Muscle of leg (tissue), 11 donors: ENCODE measurements around the gene MAGI1. TPM values are rescaled to one million over a fixed set of nuclear protein-coding genes. Genes with fewer than 3 reads are reported as not detected.

Source experiments
- DNase-seq: peaks from one replicate; pipeline ENCODE4 v3.0.0; 2013
- H3K27ac ChIP-seq: one replicate; pipeline ENCODE4 v1.5.1; 2013; ENCODE audit warnings: mild to moderate bottlenecking, low read length, control low read depth
- H3K27me3 ChIP-seq: one replicate; pipeline ENCODE4 v1.6.1; 2013; ENCODE audit warnings: low read length; ENCODE audit not compliant: control insufficient read depth, insufficient read depth
- H3K36me3 ChIP-seq: one replicate; pipeline ENCODE4 v1.6.1; 2013; ENCODE audit warnings: low read length; ENCODE audit not compliant: control insufficient read depth, insufficient read depth
- H3K4me1 ChIP-seq: one replicate; pipeline ENCODE4 v1.6.1; 2013; ENCODE audit warnings: low read length; ENCODE audit not compliant: control insufficient read depth, insufficient read depth
- H3K4me3 ChIP-seq: one replicate; pipeline ENCODE4 v1.5.1; 2013; ENCODE audit warnings: low read length, control low read depth
- H3K9me3 ChIP-seq: replicated peaks from 2 replicates; pipeline ENCODE4 v1.6.1; 2013; ENCODE audit warnings: low read depth, low read length; ENCODE audit not compliant: control insufficient read depth
- WGBS: methylation state at CpG from one replicate; pipeline ENCODE4 v1.1.5; 2013; ENCODE audit warnings: missing lambda C conversion rate; ENCODE audit not compliant: insufficient coverage; 5-methylcytosine and 5-hydroxymethylcytosine counted together
- polyA plus RNA-seq, 8 donors: library from polyadenylated mRNA; unstranded; fragments of 120-200 nt; gene quantifications; one replicate each; pipeline versions ENCODE4 v1.2.1 to v1.2.3, GENCODE V29; 2013; ENCODE audit warnings: inconsistent platforms in 1 of 8, low replicate concordance in 1 of 8; ENCODE audit not compliant: insufficient read length in 8 of 8, insufficient read depth in 1 of 8
- total RNA-seq: library from RNA; stranded (reverse); fragments of 120-200 nt; gene quantifications from one replicate; pipeline ENCODE4 v1.2.4, GENCODE V29; 2013

The MAGI1 gene
- total and polyA plus RNA-seq, 9 donors = 10.0 to 16.8 (median 12.0) TPM

GRCh38 chr3:65561617-65562016 lies 477.1 kb downstream of the MAGI1 start:
- WGBS = no CpG with 5 or more reads among the region's 3 CpGs
- DNase-seq = no peak
- Histone ChIP-seq H3K9me3 (no peaks in the 10 kb centered on the region), H3K4me1 (no peaks in the 10 kb centered on the region), H3K36me3 (no peaks in the 10 kb centered on the region), H3K27me3 (no peaks in the 10 kb centered on the region), H3K27ac (no peak overlapping the region), H3K4me3 (no peak overlapping the region)

GRCh38 chr3:65560901-65561300 lies 477.8 kb downstream of the MAGI1 start:
- WGBS = 83% methylated on average over 1 of the region's 4 CpGs
- no peak for DNase-seq
- no peaks in the 10 kb centered on the region for H3K36me3 ChIP-seq
- H3K27ac ChIP-seq = no peak overlapping the region
- no peaks in the 10 kb centered on the region for H3K9me3 ChIP-seq
- H3K4me1 ChIP-seq = no peaks in the 10 kb centered on the region
- no peaks in the 10 kb centered on the region for H3K27me3 ChIP-seq
- H3K4me3 ChIP-seq = no peak overlapping the region

- H3K4me3 ChIP-seq = no peak overlapping the region
- H3K9me3 ChIP-seq = no peaks in the 10 kb centered on the region
- DNase-seq = no peak
- H3K27ac ChIP-seq = no peak overlapping the region
- no CpG with 5 or more reads among the region's 5 CpGs for WGBS
- no peaks in the 10 kb centered on the region for H3K36me3 ChIP-seq
- no peaks in the 10 kb centered on the region for H3K27me3 ChIP-seq
- no peaks in the 10 kb centered on the region for H3K4me1 ChIP-seq
Observed at GRCh38 chr3:65560133-65560532, 478.6 kb downstream of the MAGI1 start.

GRCh38 chr3:65559643-65560042 lies 479.1 kb downstream of the MAGI1 start:
- H3K27me3 ChIP-seq = no peaks in the 10 kb centered on the region
- no peaks in the 10 kb centered on the region for H3K4me1 ChIP-seq
- WGBS = 91% methylated on average over 4 of the region's 10 CpGs
- H3K36me3 ChIP-seq = no peaks in the 10 kb centered on the region
- no peak overlapping the region for H3K27ac ChIP-seq
- H3K4me3 ChIP-seq = no peak overlapping the region
- no peaks in the 10 kb centered on the region for H3K9me3 ChIP-seq
- DNase-seq = no peak

- no CpG with 5 or more reads among the region's 1 CpG for WGBS
- Histone ChIP-seq H3K27me3 (no peaks in the 10 kb centered on the region), H3K4me1 (no peaks in the 10 kb centered on the region)
Observed at GRCh38 chr3:65558826-65559225, 479.9 kb downstream of the MAGI1 start.

GRCh38 chr3:65557899-65558564 lies 480.7 kb downstream of the MAGI1 start:
- no peak for DNase-seq
- Histone ChIP-seq H3K4me3 (no peak overlapping the region), H3K27ac (no peak overlapping the region), H3K36me3 (no peaks in the 10 kb centered on the region), H3K9me3 (no peaks in the 10 kb centered on the region), H3K27me3 (no peaks in the 10 kb centered on the region), H3K4me1 (no peaks in the 10 kb centered on the region)
- 60% methylated on average over 1 of the region's 6 CpGs for WGBS

More at GRCh38 chr3:65558826-65559225, 479.9 kb downstream of the MAGI1 start:
- no peaks in the 10 kb centered on the region for H3K36me3 ChIP-seq
- no peak overlapping the region for H3K4me3 ChIP-seq
- no peak overlapping the region for H3K27ac ChIP-seq
- H3K9me3 ChIP-seq = no peaks in the 10 kb centered on the region
- no peak for DNase-seq

GRCh38 chr3:65556934-65557577 lies 481.7 kb downstream of the MAGI1 start:
- H3K27ac ChIP-seq = no peak overlapping the region
- 59% methylated on average over 3 of the region's 5 CpGs for WGBS

GRCh38 chr3:65552434-65552833 lies 486.3 kb downstream of the MAGI1 start:
- Histone ChIP-seq H3K36me3 (no peaks in the 10 kb centered on the region), H3K4me1 (peaks cover 9% of the 10 kb centered on the region), H3K4me3 (no peak overlapping the region), H3K27ac (no peak overlapping the region), H3K27me3 (peaks cover 4% of the 10 kb centered on the region), H3K9me3 (no peaks in the 10 kb centered on the region)
- DNase-seq = no peak
- no CpG with 5 or more reads among the region's 1 CpG for WGBS

More at GRCh38 chr3:65556934-65557577, 481.7 kb downstream of the MAGI1 start:
- Histone ChIP-seq H3K9me3 (no peaks in the 10 kb centered on the region), H3K36me3 (no peaks in the 10 kb centered on the region), H3K4me3 (no peak overlapping the region), H3K4me1 (no peaks in the 10 kb centered on the region), H3K27me3 (no peaks in the 10 kb centered on the region)
- no peak for DNase-seq

- DNase-seq = no peak
- no CpG with 5 or more reads among the region's 1 CpG for WGBS
- Histone ChIP-seq H3K4me3 (no peak overlapping the region), H3K9me3 (no peaks in the 10 kb centered on the region), H3K4me1 (peaks cover 9% of the 10 kb centered on the region), H3K36me3 (no peaks in the 10 kb centered on the region), H3K27me3 (peaks cover 4% of the 10 kb centered on the region), H3K27ac (no peak overlapping the region)
Observed at GRCh38 chr3:65551945-65552344, 486.8 kb downstream of the MAGI1 start.

GRCh38 chr3:65550137-65550536 lies 488.6 kb downstream of the MAGI1 start:
- no peaks in the 10 kb centered on the region for H3K36me3 ChIP-seq
- no peak overlapping the region for H3K4me3 ChIP-seq
- no peaks in the 10 kb centered on the region for H3K9me3 ChIP-seq
- DNase-seq = no peak
- H3K27ac ChIP-seq = no peak overlapping the region
- 63% methylated on average over 1 of the region's 2 CpGs for WGBS
- H3K4me1 ChIP-seq = peaks cover 9% of the 10 kb centered on the region
- peaks cover 4% of the 10 kb centered on the region for H3K27me3 ChIP-seq
